Measurements from ENCODE around the gene KIAA1958. TPM values are rescaled to one million over a fixed set of nuclear protein-coding genes. Genes with fewer than 3 reads are reported as not detected.
"Not testable (repeated sequence)": the region's sequence is repeated elsewhere in the genome, so short reads cannot be mapped to it uniquely, and the experiment has no call there.

The KIAA1958 gene
- total and polyA plus RNA-seq, 10 of the 15 experiments (the other 5 are each of a cell fraction or from before 2014, with no cell fraction given) = 0.53 to 8.7 (median 4.0) TPM

GRCh38 chr9:112508377-112508776 is 21.8 kb downstream of the KIAA1958 start:
- ATAC-seq = no peak
- Histone ChIP-seq H3K4me1 (ENCODE audit: control insufficient read depth, insufficient read depth, low read length) (no peaks in the 10 kb centered on the region), H3K27ac (ENCODE audit: control insufficient read depth, insufficient read depth) (no peak overlapping the region), H3K9me3 (replicated peaks; ENCODE audit: control insufficient read depth, insufficient read depth, low read length) (no peaks in the 10 kb centered on the region), H3K79me2 (ENCODE audit: control insufficient read depth, insufficient read depth, low read length) (peaks cover 1% of the 10 kb centered on the region), H3K9ac (ENCODE audit: control insufficient read depth, insufficient read depth, low read length) (no peak overlapping the region), H3K4me3 (no peak overlapping the region), H3K36me3 (ENCODE audit: control insufficient read depth in 2 of 2, insufficient read depth in 2 of 2, low read length in 1 of 2) (no peaks in the 10 kb centered on the region), H4K20me1 (ENCODE audit: control insufficient read depth, insufficient read depth) (no peaks in the 10 kb centered on the region), H2AFZ (ENCODE audit: control insufficient read depth, low read depth, low read length) (no peak overlapping the region), H3K27me3 (replicated peaks in 1 of 2; ENCODE audit: control insufficient read depth in 2 of 2, insufficient read depth in 2 of 2, low read length in 1 of 2) (no peaks in the 10 kb centered on the region), H3K4me2 (ENCODE audit: control insufficient read depth, insufficient read depth) (no peak overlapping the region)
- no peak for DNase-seq (ENCODE audit: low read depth, low spot score)
- POLR2A ChIA-PET = interaction anchor here (0.6 to 0.7 kb wide), 2 partner anchors 176 to 628 kb away, joined by 3 to 9 read pairs; no protein-coding TSS in a partner anchor
- SMC1A ChIA-PET (ENCODE audit: uncharacterized antibody, unreplicated experiment) = interaction anchor here (0.9 to 1.2 kb wide), 3 partner anchors 10 to 13 kb away, joined by 3 read pairs; no protein-coding TSS in a partner anchor
- RAD21 ChIA-PET (ENCODE audit: unreplicated experiment) = interaction anchor here (0.7 kb wide), 1 partner anchor 11 kb away, joined by 4 read pairs; no protein-coding TSS in a partner anchor
- CTCF ChIA-PET = interaction anchor here (0.6 to 1.7 kb wide), 3 partner anchors 17 to 411 kb away, joined by 3 to 5 read pairs (median 5); no protein-coding TSS in a partner anchor
- no peak for FAIRE-seq
- 77% methylated on average over 2 of the region's 2 CpGs for WGBS (ENCODE audit: insufficient coverage, insufficient replicate concordance, low lambda C conversion rate, missing lambda C conversion rate)
- in situ Hi-C loops (cut with MboI) = no loop called here
- no peak for TF ChIP-seq RUNX3 (IDR thresholded peaks at IDR 0.05; ENCODE audit: low read length)
- no peak for TF ChIP-seq PAX5 (IDR thresholded peaks at IDR 0.05; ENCODE audit: borderline replicate concordance, low read depth, low read length)
- no peak for TF ChIP-seq ZNF217 (IDR thresholded peaks at IDR 0.05)
- no peak for TF ChIP-seq EZH2 (IDR thresholded peaks at IDR 0.05; ENCODE audit: borderline replicate concordance, control insufficient read depth, low read depth, low read length)
- TF ChIP-seq EED (IDR thresholded peaks at IDR 0.05; ENCODE audit: low read depth) = no peak
- TF ChIP-seq PML (IDR thresholded peaks at IDR 0.05; ENCODE audit: low read length) = no peak
- TF ChIP-seq LARP7 (IDR thresholded peaks at IDR 0.05) = no peak
- no peak for TF ChIP-seq ZBED1 (IDR thresholded peaks at IDR 0.05; ENCODE audit: borderline replicate concordance)
- TF ChIP-seq USF1 (IDR thresholded peaks at IDR 0.05; ENCODE audit: borderline replicate concordance, extremely low read length, insufficient read depth, low read depth, low read length) = no peak
- intact Hi-C loops (cut with micrococcal nuclease; ENCODE audit: unreplicated experiment) = no loop called here
- BruUV-seq (replicated peaks) = no TSS peak

- ATAC-seq; H3K9me3 ChIP-seq (replicated peaks; ENCODE audit: control insufficient read depth, insufficient read depth, low read length); H3K27ac ChIP-seq (ENCODE audit: control insufficient read depth, insufficient read depth); FAIRE-seq; H3K4me2 ChIP-seq (ENCODE audit: control insufficient read depth, insufficient read depth); intact Hi-C loops (cut with micrococcal nuclease; ENCODE audit: unreplicated experiment); H3K36me3 ChIP-seq (ENCODE audit: control insufficient read depth in 2 of 2, insufficient read depth in 2 of 2, low read length in 1 of 2); H3K4me3 ChIP-seq; H3K27me3 ChIP-seq (replicated peaks in 1 of 2; ENCODE audit: control insufficient read depth in 2 of 2, insufficient read depth in 2 of 2, low read length in 1 of 2); H3K4me1 ChIP-seq (ENCODE audit: control insufficient read depth, insufficient read depth, low read length); RAD21 ChIA-PET (ENCODE audit: unreplicated experiment); H2AFZ ChIP-seq (ENCODE audit: control insufficient read depth, low read depth, low read length); H4K20me1 ChIP-seq (ENCODE audit: control insufficient read depth, insufficient read depth); in situ Hi-C loops (cut with MboI); DNase-seq (ENCODE audit: low read depth, low spot score); H3K9ac ChIP-seq (ENCODE audit: control insufficient read depth, insufficient read depth, low read length); POLR2A ChIA-PET; H3K79me2 ChIP-seq (ENCODE audit: control insufficient read depth, insufficient read depth, low read length); BruUV-seq (replicated peaks): not testable (repeated sequence)
- ChIA-PET CTCF (interaction anchor here (1.2 kb wide), 1 partner anchor 28 kb away, joined by 3 read pairs; no protein-coding TSS in a partner anchor), SMC1A (ENCODE audit: uncharacterized antibody, unreplicated experiment) (interaction anchor here (0.6 kb wide), 1 partner anchor 686 kb away, joined by 3 read pairs; no protein-coding TSS in a partner anchor)
- WGBS (ENCODE audit: insufficient coverage, insufficient replicate concordance, low lambda C conversion rate, missing lambda C conversion rate) = 100% methylated on average over 2 of the region's 4 CpGs
These were observed 25.8 kb downstream of the KIAA1958 start for GRCh38 chr9:112512377-112512776.

Data from GM12878 (cell line).